SJSA1 (cell line): ENCODE data around the gene HSPA1A. TPM values are rescaled to one million over a fixed set of nuclear protein-coding genes. Genes with fewer than 3 reads are reported as not detected.
A peak's percentile ranks its signal among the peaks of the same experiment; 100 is the strongest.

Experiments used
- DNase-seq, 2 experiments: peaks; one replicate each; pipeline ENCODE4 v3.0.0-alpha.2; 2015 to 2020; ENCODE audit warnings: low spot score in 2 of 2, low read depth in 1 of 2
- H3K27ac ChIP-seq: fragments of 250-450 bp; sonication (Bioruptor Pico); 2 replicates; pipeline ENCODE4 v1.5.1; 2020; ENCODE audit warnings: mild to moderate bottlenecking, moderate library complexity
- H3K27me3 ChIP-seq: fragments of 250-450 bp; sonication (Bioruptor Pico); replicated peaks from 2 replicates; pipeline ENCODE4 v1.5.1; 2020; ENCODE audit warnings: mild to moderate bottlenecking, moderate library complexity
- H3K36me3 ChIP-seq: fragments of 250-450 bp; sonication (Bioruptor Pico); 2 replicates; pipeline ENCODE4 v1.5.1; 2020; ENCODE audit warnings: mild to moderate bottlenecking
- H3K4me1 ChIP-seq: fragments of 250-450 bp; sonication (Bioruptor Pico); replicated peaks from 2 replicates; pipeline ENCODE4 v1.6.1; 2021; ENCODE audit warnings: mild to moderate bottlenecking
- H3K4me3 ChIP-seq: fragments of 250-450 bp; sonication (Bioruptor Pico); 2 replicates; pipeline ENCODE4 v1.5.1; 2020; ENCODE audit warnings: mild to moderate bottlenecking
- H3K9me3 ChIP-seq: fragments of 250-450 bp; sonication (Bioruptor Pico); replicated peaks from 2 replicates; pipeline ENCODE4 v1.5.1; 2020; ENCODE audit warnings: mild to moderate bottlenecking
- total RNA-seq: library from RNA; depleted of rRNA; stranded (reverse); fragments of >200 nt; shearing (Covaris generic); gene quantifications from 2 replicates; pipeline ENCODE4 v1.2.3, GENCODE V29; 2014

Gene HSPA1A
- total RNA-seq, 1 experiment from 2014 or later: 214 TPM

- H3K4me1 ChIP-seq: peaks cover 9% of the 10 kb centered on the region
- H3K36me3 ChIP-seq: peaks cover 47% of the 10 kb centered on the region
- peak; percentile 55 to 70 for DNase-seq
- H3K9me3 ChIP-seq: no peaks in the 10 kb centered on the region
- H3K4me3 ChIP-seq: no peak within 1 kb of the TSS
- H3K27me3 ChIP-seq: no peaks in the 10 kb centered on the region
- H3K27ac ChIP-seq: no peak within 1 kb of the TSS
Observed at GRCh38 chr6:31776989-31777666, 38.2 kb upstream of the HSPA1A start, which contains the start of gene VWA7. VWA7 (minus strand) TSS chr6:31777328; CDS start chr6:31776779, 549 bp downstream.

GRCh38 chr6:31777667-31778050, 37.7 kb upstream of the HSPA1A start:
- peaks cover 53% of the 10 kb centered on the region for H3K36me3 ChIP-seq
- no peaks in the 10 kb centered on the region for H3K27me3 ChIP-seq
- no peaks in the 10 kb centered on the region for H3K9me3 ChIP-seq
- no peak overlapping the region for H3K27ac ChIP-seq
- no peak for DNase-seq
- no peak overlapping the region for H3K4me3 ChIP-seq
- H3K4me1 ChIP-seq: peaks cover 9% of the 10 kb centered on the region

- H3K36me3 ChIP-seq: peaks cover 58% of the 10 kb centered on the region
- no peak for DNase-seq
- no peak overlapping the region for H3K4me3 ChIP-seq
- peaks cover 9% of the 10 kb centered on the region for H3K4me1 ChIP-seq
- no peak overlapping the region for H3K27ac ChIP-seq
- H3K9me3 ChIP-seq: no peaks in the 10 kb centered on the region
- H3K27me3 ChIP-seq: no peaks in the 10 kb centered on the region
Observed at GRCh38 chr6:31778193-31778592, 37.1 kb upstream of the HSPA1A start.

- no peak for DNase-seq
- Histone ChIP-seq H3K27me3 (no peaks in the 10 kb centered on the region), H3K4me3 (no peak overlapping the region), H3K9me3 (no peaks in the 10 kb centered on the region), H3K4me1 (peaks cover 9% of the 10 kb centered on the region), H3K36me3 (peaks cover 68% of the 10 kb centered on the region), H3K27ac (no peak overlapping the region)
Observed at GRCh38 chr6:31778999-31779885, 36.1 kb upstream of the HSPA1A start.

GRCh38 chr6:31779908-31780307, 35.4 kb upstream of the HSPA1A start:
- H3K9me3 ChIP-seq: no peaks in the 10 kb centered on the region
- peaks cover 9% of the 10 kb centered on the region for H3K4me1 ChIP-seq
- peaks cover 75% of the 10 kb centered on the region for H3K36me3 ChIP-seq
- no peak overlapping the region for H3K27ac ChIP-seq
- DNase-seq: no peak
- no peak overlapping the region for H3K4me3 ChIP-seq
- H3K27me3 ChIP-seq: no peaks in the 10 kb centered on the region

- peaks cover 9% of the 10 kb centered on the region for H3K4me1 ChIP-seq
- H3K9me3 ChIP-seq: no peaks in the 10 kb centered on the region
- H3K27me3 ChIP-seq: no peaks in the 10 kb centered on the region
- H3K27ac ChIP-seq: no peak overlapping the region
- peaks cover 83% of the 10 kb centered on the region for H3K36me3 ChIP-seq
- H3K4me3 ChIP-seq: no peak overlapping the region
- DNase-seq: no peak
Observed at GRCh38 chr6:31780507-31781243, 34.7 kb upstream of the HSPA1A start.

- H3K9me3 ChIP-seq: no peaks in the 10 kb centered on the region
- H3K27me3 ChIP-seq: no peaks in the 10 kb centered on the region
- H3K36me3 ChIP-seq: peaks cover 86% of the 10 kb centered on the region
- no peak overlapping the region for H3K4me3 ChIP-seq
- peaks cover 9% of the 10 kb centered on the region for H3K4me1 ChIP-seq
- H3K27ac ChIP-seq: no peak overlapping the region
- DNase-seq: no peak
Observed at GRCh38 chr6:31781244-31782125, 33.9 kb upstream of the HSPA1A start.

- no peak for DNase-seq
- H3K27ac ChIP-seq: no peak overlapping the region
- H3K27me3 ChIP-seq: no peaks in the 10 kb centered on the region
- no peak overlapping the region for H3K4me3 ChIP-seq
- H3K4me1 ChIP-seq: peaks cover 2% of the 10 kb centered on the region
- H3K9me3 ChIP-seq: no peaks in the 10 kb centered on the region
- peaks cover 88% of the 10 kb centered on the region for H3K36me3 ChIP-seq
Observed at GRCh38 chr6:31782126-31782855, 33.1 kb upstream of the HSPA1A start.

GRCh38 chr6:31784098-31784925, 31.0 kb upstream of the HSPA1A start:
- DNase-seq: no peak
- Histone ChIP-seq H3K9me3 (no peaks in the 10 kb centered on the region), H3K27me3 (no peaks in the 10 kb centered on the region), H3K4me1 (no peaks in the 10 kb centered on the region), H3K27ac (no peak overlapping the region), H3K36me3 (peaks cover 75% of the 10 kb centered on the region), H3K4me3 (no peak overlapping the region)

- Histone ChIP-seq H3K27me3 (no peaks in the 10 kb centered on the region), H3K36me3 (peaks cover 73% of the 10 kb centered on the region), H3K9me3 (no peaks in the 10 kb centered on the region), H3K4me3 (no peak overlapping the region), H3K4me1 (no peaks in the 10 kb centered on the region), H3K27ac (no peak overlapping the region)
- no peak for DNase-seq
Observed at GRCh38 chr6:31785475-31785874, 29.9 kb upstream of the HSPA1A start.

- Histone ChIP-seq H3K9me3 (0 out of 2 replicates have a peak, but pooled peaks cover 3% of the 10 kb centered on the region), H3K27ac (no peak overlapping the region), H3K4me1 (peaks cover 28% of the 10 kb centered on the region), H3K4me3 (no peak overlapping the region), H3K27me3 (no peaks in the 10 kb centered on the region), H3K36me3 (peaks cover 56% of the 10 kb centered on the region)
- peak; percentile 45 to 68 for DNase-seq
Observed at GRCh38 chr6:31791324-31792089, 23.8 kb upstream of the HSPA1A start.
